Liver (tissue), 9 donors: ENCODE results near the gene PLA2G4B. TPM values are rescaled to one million over a fixed set of nuclear protein-coding genes. Genes with fewer than 3 reads are reported as not detected.

Experiments
- DNase-seq: peaks from one replicate; pipeline ENCODE4 v3.0.0-alpha.2; 2017; ENCODE audit warnings: low spot score
- H3K27ac ChIP-seq, 2 donors: one replicate each; pipeline ENCODE4 v1.7.0; 2013; ENCODE audit warnings: inconsistent platforms in 2 of 2, low read length in 2 of 2, control low read depth in 1 of 2, low read depth in 1 of 2, mild to moderate bottlenecking in 1 of 2
- H3K27me3 ChIP-seq, 4 donors: one replicate each; pipeline versions ENCODE4 v1.6.1 to v1.7.0; 2013; ENCODE audit warnings: low read length in 3 of 4, inconsistent platforms in 1 of 4, mild to moderate bottlenecking in 1 of 4, moderate library complexity in 1 of 4; ENCODE audit not compliant: control insufficient read depth in 4 of 4, insufficient read depth in 4 of 4
- H3K36me3 ChIP-seq, 4 donors: one replicate each; pipeline versions ENCODE4 v1.6.1 to v1.7.0; 2013; ENCODE audit warnings: low read length in 3 of 4, mild to moderate bottlenecking in 3 of 4, low read depth in 1 of 4, moderate library complexity in 1 of 4; ENCODE audit not compliant: control insufficient read depth in 4 of 4, insufficient read depth in 3 of 4
- H3K4me1 ChIP-seq, 4 donors: one replicate each; pipeline versions ENCODE4 v1.6.1 to v1.7.0; 2013; ENCODE audit warnings: low read length in 3 of 4, mild to moderate bottlenecking in 3 of 4, moderate library complexity in 1 of 4; ENCODE audit not compliant: control insufficient read depth in 4 of 4, insufficient read depth in 4 of 4
- H3K4me3 ChIP-seq, 3 donors: one replicate each; pipeline versions ENCODE4 v1.6.1 to v1.7.0; 2013; ENCODE audit warnings: low read length in 3 of 3, control low read depth in 1 of 3, low read depth in 1 of 3, mild to moderate bottlenecking in 1 of 3
- H3K9ac ChIP-seq, 2 donors: one replicate each; pipeline ENCODE4 v1.7.0; 2013; ENCODE audit warnings: low read length in 2 of 2, mild to moderate bottlenecking in 2 of 2, moderate library complexity in 2 of 2, control low read depth in 1 of 2, low read depth in 1 of 2
- H3K9me3 ChIP-seq, 4 donors: one replicate each; pipeline versions ENCODE4 v1.6.1 to v1.7.0; 2013; ENCODE audit warnings: low read length in 3 of 4; ENCODE audit not compliant: control insufficient read depth in 4 of 4
- EGR1 ChIP-seq, 2 donors: IDR thresholded peaks; 2 replicates each; pipeline ENCODE4 v1.6.1; 2016 to 2018; ENCODE audit warnings: antibody characterized with exemption in 2 of 2, low read depth in 2 of 2
- FOXA1 ChIP-seq: IDR thresholded peaks from 2 replicates; pipeline ENCODE4 v1.6.1; 2016; ENCODE audit warnings: antibody characterized with exemption
- FOXA2 ChIP-seq: IDR thresholded peaks from 2 replicates; pipeline ENCODE4 v1.6.1; 2016; ENCODE audit warnings: antibody characterized with exemption
- GABPA ChIP-seq, 2 donors: IDR thresholded peaks in 1 of 2; conservative IDR thresholded peaks in 1 of 2; 2 replicates each; pipeline ENCODE4 v1.6.1; 2016; ENCODE audit warnings: antibody characterized with exemption in 2 of 2, mild to moderate bottlenecking in 1 of 2, moderate library complexity in 1 of 2
- HNF4A ChIP-seq, 2 donors: conservative IDR thresholded peaks; 2 replicates each; pipeline ENCODE4 v1.6.1; 2016; ENCODE audit warnings: antibody characterized with exemption in 2 of 2, mild to moderate bottlenecking in 2 of 2
- HNF4G ChIP-seq: IDR thresholded peaks from 2 replicates; pipeline ENCODE4 v1.6.1; 2016; ENCODE audit warnings: antibody characterized with exemption
- JUND ChIP-seq, 2 donors: IDR thresholded peaks; 2 replicates each; pipeline ENCODE4 v1.6.1; 2016; ENCODE audit warnings: antibody characterized with exemption in 2 of 2
- NR2F2 ChIP-seq: IDR thresholded peaks from 2 replicates; pipeline ENCODE4 v1.6.1; 2016; ENCODE audit warnings: antibody characterized with exemption
- RAD21 ChIP-seq, 2 donors: IDR thresholded peaks; 2 replicates each; pipeline ENCODE4 v1.6.1; 2016; ENCODE audit warnings: antibody characterized with exemption in 2 of 2, mild to moderate bottlenecking in 2 of 2
- RXRA ChIP-seq, 2 donors: IDR thresholded peaks; 2 replicates each; pipeline ENCODE4 v1.6.1; 2017 to 2018; ENCODE audit warnings: antibody characterized with exemption in 2 of 2, mild to moderate bottlenecking in 1 of 2
- SP1 ChIP-seq: IDR thresholded peaks from 2 replicates; pipeline ENCODE4 v1.6.1; 2018; ENCODE audit warnings: antibody characterized with exemption, mild to moderate bottlenecking
- TAF1 ChIP-seq: conservative IDR thresholded peaks from 2 replicates; pipeline ENCODE4 v1.6.1; 2016; ENCODE audit warnings: antibody characterized with exemption, mild to moderate bottlenecking
- YY1 ChIP-seq: IDR thresholded peaks from 2 replicates; pipeline ENCODE4 v1.6.1; 2016; ENCODE audit warnings: antibody characterized with exemption, mild to moderate bottlenecking
- WGBS: extraction: QIAGEN DNeasy Blood & Tissue Kit; methylation state at CpG from one replicate; pipeline ENCODE4 v1.1.7; 2013; 5-methylcytosine and 5-hydroxymethylcytosine counted together
- polyA plus RNA-seq, 2 donors: library from polyadenylated mRNA; stranded (reverse) in 1 of 2; unstranded in 1 of 2; fragments of 200-250 nt in 1 of 2; fragments of >200 nt in 1 of 2; fragmentation: Nextera tagmentation in 1 of 2; extraction: Ambion mirVana in 1 of 2; gene quantifications; one replicate each; pipeline versions ENCODE4 v1.2.1 to v1.2.3, GENCODE V29; 2013 to 2015
- total RNA-seq, 2 donors: library from RNA; depleted of rRNA; stranded (reverse); fragments of >200 nt; gene quantifications; one replicate each; pipeline ENCODE4 v1.2.3, GENCODE V29; 2014
- TF ChIP-seq, protein P1 (sequence below): IDR thresholded peaks from 2 replicates; pipeline ENCODE4 v1.6.1; 2016; ENCODE audit warnings: antibody characterized with exemption
- TF ChIP-seq, protein P2 (sequence below): fragments of 150-350 bp; IDR thresholded peaks from 2 replicates; pipeline ENCODE4 v1.5.1; 2017; ENCODE audit warnings: improper control_type of control experiment, low read depth, low read length; ENCODE audit not compliant: missing input control
- TF ChIP-seq, protein P3 (sequence below): IDR thresholded peaks from 2 replicates; pipeline ENCODE4 v1.6.1; 2016; ENCODE audit warnings: antibody characterized with exemption, mild to moderate bottlenecking
- TF ChIP-seq, protein P4 (sequence below): IDR thresholded peaks from 2 replicates; pipeline ENCODE4 v1.6.1; 2016; ENCODE audit warnings: antibody characterized with exemption
- TF ChIP-seq, protein P5 (sequence below): IDR thresholded peaks from 2 replicates; pipeline ENCODE4 v1.6.1; 2016; ENCODE audit warnings: antibody characterized with exemption
- donor health status: healthy.
- donor health status: healthy.
- donor health status: healthy.
- donor health status: healthy.
- donor health status: healthy.

Gene PLA2G4B
- total and polyA plus RNA-seq, 4 donors, result 0.33 to 3.6 (median 2.3) TPM

DNA sequence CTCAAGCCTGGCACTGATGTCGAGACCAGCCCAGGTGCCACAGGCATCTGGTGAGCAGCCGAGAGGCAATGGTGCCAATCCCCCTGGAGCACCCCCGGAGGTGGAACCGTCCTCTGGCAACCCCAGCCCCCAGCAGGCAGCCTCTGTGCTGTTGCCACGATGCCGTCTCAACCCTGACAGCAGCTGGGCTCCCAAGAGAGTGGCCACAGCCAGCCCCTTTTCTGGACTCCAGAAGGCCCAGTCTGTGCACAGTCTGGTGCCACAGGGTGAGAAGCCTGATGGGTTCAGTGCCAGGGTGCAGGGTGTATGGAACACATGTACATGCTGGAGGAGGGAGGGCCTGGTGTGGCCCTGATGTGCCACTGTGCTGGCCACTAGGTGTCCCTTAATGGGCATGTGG is 15.7 kb upstream of the PLA2G4B start:
- 95% methylated on average over 6 of the region's 6 CpGs for WGBS

More for the DNA sequence above, 15.7 kb upstream of the PLA2G4B start:
- Histone ChIP-seq H3K27ac (no peak overlapping the region), H3K9ac (no peak overlapping the region), H3K4me1 (peaks cover 0 to 5% (median 4%) of the 10 kb centered on the region in 4 donors), H3K36me3 (peaks cover 2 to 35% (median 10%) of the 10 kb centered on the region in 4 donors), H3K9me3 (no peaks in the 10 kb centered on the region), H3K4me3 (no peak overlapping the region), H3K27me3 (no peaks in the 10 kb centered on the region)
- no peak for DNase-seq
- TF ChIP-seq HNF4A (conservative IDR thresholded peaks at IDR 0.05), result no peak
- TF ChIP-seq FOXA2, result no peak
- TF ChIP-seq, protein P1, sequence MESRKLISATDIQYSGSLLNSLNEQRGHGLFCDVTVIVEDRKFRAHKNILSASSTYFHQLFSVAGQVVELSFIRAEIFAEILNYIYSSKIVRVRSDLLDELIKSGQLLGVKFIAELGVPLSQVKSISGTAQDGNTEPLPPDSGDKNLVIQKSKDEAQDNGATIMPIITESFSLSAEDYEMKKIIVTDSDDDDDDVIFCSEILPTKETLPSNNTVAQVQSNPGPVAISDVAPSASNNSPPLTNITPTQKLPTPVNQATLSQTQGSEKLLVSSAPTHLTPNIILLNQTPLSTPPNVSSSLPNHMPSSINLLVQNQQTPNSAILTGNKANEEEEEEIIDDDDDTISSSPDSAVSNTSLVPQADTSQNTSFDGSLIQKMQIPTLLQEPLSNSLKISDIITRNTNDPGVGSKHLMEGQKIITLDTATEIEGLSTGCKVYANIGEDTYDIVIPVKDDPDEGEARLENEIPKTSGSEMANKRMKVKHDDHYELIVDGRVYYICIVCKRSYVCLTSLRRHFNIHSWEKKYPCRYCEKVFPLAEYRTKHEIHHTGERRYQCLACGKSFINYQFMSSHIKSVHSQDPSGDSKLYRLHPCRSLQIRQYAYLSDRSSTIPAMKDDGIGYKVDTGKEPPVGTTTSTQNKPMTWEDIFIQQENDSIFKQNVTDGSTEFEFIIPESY, result no peak
- TF ChIP-seq, protein P2, sequence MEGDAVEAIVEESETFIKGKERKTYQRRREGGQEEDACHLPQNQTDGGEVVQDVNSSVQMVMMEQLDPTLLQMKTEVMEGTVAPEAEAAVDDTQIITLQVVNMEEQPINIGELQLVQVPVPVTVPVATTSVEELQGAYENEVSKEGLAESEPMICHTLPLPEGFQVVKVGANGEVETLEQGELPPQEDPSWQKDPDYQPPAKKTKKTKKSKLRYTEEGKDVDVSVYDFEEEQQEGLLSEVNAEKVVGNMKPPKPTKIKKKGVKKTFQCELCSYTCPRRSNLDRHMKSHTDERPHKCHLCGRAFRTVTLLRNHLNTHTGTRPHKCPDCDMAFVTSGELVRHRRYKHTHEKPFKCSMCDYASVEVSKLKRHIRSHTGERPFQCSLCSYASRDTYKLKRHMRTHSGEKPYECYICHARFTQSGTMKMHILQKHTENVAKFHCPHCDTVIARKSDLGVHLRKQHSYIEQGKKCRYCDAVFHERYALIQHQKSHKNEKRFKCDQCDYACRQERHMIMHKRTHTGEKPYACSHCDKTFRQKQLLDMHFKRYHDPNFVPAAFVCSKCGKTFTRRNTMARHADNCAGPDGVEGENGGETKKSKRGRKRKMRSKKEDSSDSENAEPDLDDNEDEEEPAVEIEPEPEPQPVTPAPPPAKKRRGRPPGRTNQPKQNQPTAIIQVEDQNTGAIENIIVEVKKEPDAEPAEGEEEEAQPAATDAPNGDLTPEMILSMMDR, result no peak
- TF ChIP-seq, protein P3, sequence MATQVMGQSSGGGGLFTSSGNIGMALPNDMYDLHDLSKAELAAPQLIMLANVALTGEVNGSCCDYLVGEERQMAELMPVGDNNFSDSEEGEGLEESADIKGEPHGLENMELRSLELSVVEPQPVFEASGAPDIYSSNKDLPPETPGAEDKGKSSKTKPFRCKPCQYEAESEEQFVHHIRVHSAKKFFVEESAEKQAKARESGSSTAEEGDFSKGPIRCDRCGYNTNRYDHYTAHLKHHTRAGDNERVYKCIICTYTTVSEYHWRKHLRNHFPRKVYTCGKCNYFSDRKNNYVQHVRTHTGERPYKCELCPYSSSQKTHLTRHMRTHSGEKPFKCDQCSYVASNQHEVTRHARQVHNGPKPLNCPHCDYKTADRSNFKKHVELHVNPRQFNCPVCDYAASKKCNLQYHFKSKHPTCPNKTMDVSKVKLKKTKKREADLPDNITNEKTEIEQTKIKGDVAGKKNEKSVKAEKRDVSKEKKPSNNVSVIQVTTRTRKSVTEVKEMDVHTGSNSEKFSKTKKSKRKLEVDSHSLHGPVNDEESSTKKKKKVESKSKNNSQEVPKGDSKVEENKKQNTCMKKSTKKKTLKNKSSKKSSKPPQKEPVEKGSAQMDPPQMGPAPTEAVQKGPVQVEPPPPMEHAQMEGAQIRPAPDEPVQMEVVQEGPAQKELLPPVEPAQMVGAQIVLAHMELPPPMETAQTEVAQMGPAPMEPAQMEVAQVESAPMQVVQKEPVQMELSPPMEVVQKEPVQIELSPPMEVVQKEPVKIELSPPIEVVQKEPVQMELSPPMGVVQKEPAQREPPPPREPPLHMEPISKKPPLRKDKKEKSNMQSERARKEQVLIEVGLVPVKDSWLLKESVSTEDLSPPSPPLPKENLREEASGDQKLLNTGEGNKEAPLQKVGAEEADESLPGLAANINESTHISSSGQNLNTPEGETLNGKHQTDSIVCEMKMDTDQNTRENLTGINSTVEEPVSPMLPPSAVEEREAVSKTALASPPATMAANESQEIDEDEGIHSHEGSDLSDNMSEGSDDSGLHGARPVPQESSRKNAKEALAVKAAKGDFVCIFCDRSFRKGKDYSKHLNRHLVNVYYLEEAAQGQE, result no peak
- no peak for TF ChIP-seq RXRA (IDR thresholded peaks at IDR 0.05)
- TF ChIP-seq, protein P4, sequence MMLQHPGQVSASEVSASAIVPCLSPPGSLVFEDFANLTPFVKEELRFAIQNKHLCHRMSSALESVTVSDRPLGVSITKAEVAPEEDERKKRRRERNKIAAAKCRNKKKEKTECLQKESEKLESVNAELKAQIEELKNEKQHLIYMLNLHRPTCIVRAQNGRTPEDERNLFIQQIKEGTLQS, result no peak
- TF ChIP-seq RAD21 (IDR thresholded peaks at IDR 0.05), result no peak
- TF ChIP-seq YY1, result no peak
- no peak for TF ChIP-seq HNF4G
- TF ChIP-seq, protein P5, sequence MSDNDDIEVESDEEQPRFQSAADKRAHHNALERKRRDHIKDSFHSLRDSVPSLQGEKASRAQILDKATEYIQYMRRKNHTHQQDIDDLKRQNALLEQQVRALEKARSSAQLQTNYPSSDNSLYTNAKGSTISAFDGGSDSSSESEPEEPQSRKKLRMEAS, result no peak
- no peak for TF ChIP-seq FOXA1
- TF ChIP-seq NR2F2, result no peak
- TF ChIP-seq EGR1 (IDR thresholded peaks at IDR 0.05; ENCODE audit: low read depth in 2 of 2), result no peak
- no peak for TF ChIP-seq TAF1
- TF ChIP-seq JUND (IDR thresholded peaks at IDR 0.05), result no peak
- TF ChIP-seq GABPA (IDR thresholded peaks at IDR 0.05 in 1 of 2, conservative IDR thresholded peaks at IDR 0.05 in 1 of 2), result no peak
- TF ChIP-seq SP1, result no peak
